Limb (tissue), 2 donors: ENCODE data around the gene CCL19.
A peak's percentile ranks its signal among the peaks of the same experiment; 100 is the strongest.
"Not testable (repeated sequence)": the region's sequence is repeated elsewhere in the genome, so short reads cannot be mapped to it uniquely, and the experiment has no call there.

Experiments used
- DNase-seq, 2 donors: peaks; one replicate each; pipeline ENCODE4 v3.0.0-alpha.2; 2016; ENCODE audit errors: extremely low spot score in 2 of 2

Gene CCL19

GRCh38 chr9:34690983-34691935 lies at the start of gene CCL19:
CCL19 (minus strand) TSS chr9:34691276; CDS start chr9:34691139, 137 bp downstream.
- DNase-seq = no peak

- DNase-seq = not testable (repeated sequence)
Measured at GRCh38 chr9:34740176-34740575, 49.1 kb upstream of the CCL19 start.

- DNase-seq = no peak
Measured at GRCh38 chr9:34737677-34738260, 46.7 kb upstream of the CCL19 start.

- no peak for DNase-seq
Measured at GRCh38 chr9:34734720-34735119, 43.6 kb upstream of the CCL19 start.

GRCh38 chr9:34732886-34733285 lies 41.8 kb upstream of the CCL19 start:
- no peak for DNase-seq

- no peak for DNase-seq
Measured at GRCh38 chr9:34732478-34732877, 41.4 kb upstream of the CCL19 start.

- no peak for DNase-seq
Measured at GRCh38 chr9:34723141-34723540, 32.1 kb upstream of the CCL19 start.

GRCh38 chr9:34719769-34720025 lies 28.6 kb upstream of the CCL19 start:
- DNase-seq = not testable (repeated sequence)

- DNase-seq = no peak
Measured at GRCh38 chr9:34719021-34719768, 28.1 kb upstream of the CCL19 start.

GRCh38 chr9:34717996-34718614 lies 27.0 kb upstream of the CCL19 start:
- DNase-seq = no peak

- no peak for DNase-seq
Measured at GRCh38 chr9:34716711-34717110, 25.6 kb upstream of the CCL19 start.

GRCh38 chr9:34715639-34716215 lies 24.7 kb upstream of the CCL19 start:
- no peak for DNase-seq

- DNase-seq = no peak
Measured at GRCh38 chr9:34714007-34714406, 22.9 kb upstream of the CCL19 start.

GRCh38 chr9:34712140-34712539 lies 21.1 kb upstream of the CCL19 start:
- no peak for DNase-seq

- DNase-seq = no peak
Measured at GRCh38 chr9:34710023-34710422, 18.9 kb upstream of the CCL19 start, which contains the start of gene CCL21. CCL21 (minus strand) TSS chr9:34710136; CDS start chr9:34710066, 70 bp downstream.

GRCh38 chr9:34709196-34709978 lies 18.3 kb upstream of the CCL19 start:
- DNase-seq = no peak

- DNase-seq = no peak
Measured at GRCh38 chr9:34707130-34707529, 16.1 kb upstream of the CCL19 start.

- peak; percentile 81 to 90 for DNase-seq
Measured at GRCh38 chr9:34701769-34702736, 11.0 kb upstream of the CCL19 start.

- peak; percentile 64 to 88 for DNase-seq
Measured at GRCh38 chr9:34701023-34701768, 10.1 kb upstream of the CCL19 start.
